ENCODE measurements around the gene NOL9. TPM values are rescaled to one million over a fixed set of nuclear protein-coding genes. Genes with fewer than 3 reads are reported as not detected.

Gene NOL9
- total and polyA plus RNA-seq, 4 donors = 3.4 to 29.4 (median 16.7) TPM

- H3K4me3 ChIP-seq = no peak overlapping the region
- H3K4me1 ChIP-seq (ENCODE audit: control insufficient read depth in 5 of 5, insufficient read depth in 5 of 5, low read length in 5 of 5) = peaks cover 0 to 14% (median 0%) of the 10 kb centered on the region in 5 donors
- H3K27ac ChIP-seq (ENCODE audit: low read depth in 1 of 2, low read length in 1 of 2) = no peak overlapping the region
- no peak for DNase-seq
- H3K9ac ChIP-seq (ENCODE audit: insufficient read depth in 1 of 2, low read length in 2 of 2) = no peak overlapping the region
- no peak for ATAC-seq (ENCODE audit: insufficient read depth, low FRiP score)
- no peaks in the 10 kb centered on the region for H3K27me3 ChIP-seq (ENCODE audit: control insufficient read depth in 3 of 3, insufficient read depth in 3 of 3, low read length in 2 of 3)
- no peaks in the 10 kb centered on the region for H3K9me3 ChIP-seq (ENCODE audit: control insufficient read depth in 4 of 4, insufficient read depth in 3 of 4, low read length in 3 of 4)
- H3K36me3 ChIP-seq (ENCODE audit: control insufficient read depth in 4 of 4, insufficient read depth in 4 of 4, low read length in 4 of 4) = peaks cover 4 to 12% (median 7%) of the 10 kb centered on the region in 4 donors
- no peak for TF ChIP-seq CTCF (IDR thresholded peaks at IDR 0.05; ENCODE audit: control extremely low read depth, extremely low read depth)
- WGBS, 2 donors = 66 to 68% methylated on average over 5 of the region's 5 CpGs
Measured at GRCh38 chr1:6521536-6521935, 32.8 kb downstream of the NOL9 start.

GRCh38 chr1:6519935-6520671 lies 34.2 kb downstream of the NOL9 start:
- 46 to 64% methylated on average over 13 of the region's 13 CpGs for WGBS, 2 donors
- H3K9ac ChIP-seq (ENCODE audit: insufficient read depth in 1 of 2, low read length in 2 of 2) = peak overlapping the region in 1 of 2 donors; percentile 15

GRCh38 chr1:6519491-6519934 lies 34.8 kb downstream of the NOL9 start:
- ATAC-seq (ENCODE audit: insufficient read depth, low FRiP score) (no peak), DNase-seq (no peak)
- peaks cover 0 to 14% (median 0%) of the 10 kb centered on the region in 5 donors for H3K4me1 ChIP-seq (ENCODE audit: control insufficient read depth in 5 of 5, insufficient read depth in 5 of 5, low read length in 5 of 5)
- H3K36me3 ChIP-seq (ENCODE audit: control insufficient read depth in 4 of 4, insufficient read depth in 4 of 4, low read length in 4 of 4) = peaks cover 0 to 3% (median 0%) of the 10 kb centered on the region in 4 donors
- H3K27me3 ChIP-seq (ENCODE audit: control insufficient read depth in 3 of 3, insufficient read depth in 3 of 3, low read length in 2 of 3) = no peaks in the 10 kb centered on the region
- no peak for TF ChIP-seq CTCF (IDR thresholded peaks at IDR 0.05; ENCODE audit: control extremely low read depth, extremely low read depth)
- no peaks in the 10 kb centered on the region for H3K9me3 ChIP-seq (ENCODE audit: control insufficient read depth in 4 of 4, insufficient read depth in 3 of 4, low read length in 3 of 4)
- 77 to 88% methylated on average over 11 of the region's 11 CpGs for WGBS, 2 donors
- no peak overlapping the region for H3K4me3 ChIP-seq
- H3K9ac ChIP-seq (ENCODE audit: insufficient read depth in 1 of 2, low read length in 2 of 2) = no peak overlapping the region
- no peak overlapping the region for H3K27ac ChIP-seq (ENCODE audit: low read depth in 1 of 2, low read length in 1 of 2)

More at GRCh38 chr1:6519935-6520671, 34.2 kb downstream of the NOL9 start:
- H3K9me3 ChIP-seq (ENCODE audit: control insufficient read depth in 4 of 4, insufficient read depth in 3 of 4, low read length in 3 of 4) = no peaks in the 10 kb centered on the region
- DNase-seq (peak; percentile 82 to 91 (median 87)), ATAC-seq (ENCODE audit: insufficient read depth, low FRiP score) (peak; percentile 47)
- no peaks in the 10 kb centered on the region for H3K27me3 ChIP-seq (ENCODE audit: control insufficient read depth in 3 of 3, insufficient read depth in 3 of 3, low read length in 2 of 3)
- no peak overlapping the region for H3K27ac ChIP-seq (ENCODE audit: low read depth in 1 of 2, low read length in 1 of 2)
- TF ChIP-seq CTCF (IDR thresholded peaks at IDR 0.05; ENCODE audit: control extremely low read depth, extremely low read depth) = no peak
- peaks cover 0 to 14% (median 0%) of the 10 kb centered on the region in 5 donors for H3K4me1 ChIP-seq (ENCODE audit: control insufficient read depth in 5 of 5, insufficient read depth in 5 of 5, low read length in 5 of 5)
- no peak overlapping the region for H3K4me3 ChIP-seq
- H3K36me3 ChIP-seq (ENCODE audit: control insufficient read depth in 4 of 4, insufficient read depth in 4 of 4, low read length in 4 of 4) = peaks cover 0 to 3% (median 0%) of the 10 kb centered on the region in 4 donors

Measured in lung (tissue), 12 donors.